Raji (cell line): Measurements from ENCODE around the gene NUDT14.

Source experiments
- POLR2A ChIP-seq: IDR thresholded peaks from 2 replicates; pipeline ENCODE4 v1.6.1; 2011; ENCODE audit warnings: low read depth, low read length, control low read depth; ENCODE audit not compliant: insufficient read depth

NUDT14 gene

DNA sequence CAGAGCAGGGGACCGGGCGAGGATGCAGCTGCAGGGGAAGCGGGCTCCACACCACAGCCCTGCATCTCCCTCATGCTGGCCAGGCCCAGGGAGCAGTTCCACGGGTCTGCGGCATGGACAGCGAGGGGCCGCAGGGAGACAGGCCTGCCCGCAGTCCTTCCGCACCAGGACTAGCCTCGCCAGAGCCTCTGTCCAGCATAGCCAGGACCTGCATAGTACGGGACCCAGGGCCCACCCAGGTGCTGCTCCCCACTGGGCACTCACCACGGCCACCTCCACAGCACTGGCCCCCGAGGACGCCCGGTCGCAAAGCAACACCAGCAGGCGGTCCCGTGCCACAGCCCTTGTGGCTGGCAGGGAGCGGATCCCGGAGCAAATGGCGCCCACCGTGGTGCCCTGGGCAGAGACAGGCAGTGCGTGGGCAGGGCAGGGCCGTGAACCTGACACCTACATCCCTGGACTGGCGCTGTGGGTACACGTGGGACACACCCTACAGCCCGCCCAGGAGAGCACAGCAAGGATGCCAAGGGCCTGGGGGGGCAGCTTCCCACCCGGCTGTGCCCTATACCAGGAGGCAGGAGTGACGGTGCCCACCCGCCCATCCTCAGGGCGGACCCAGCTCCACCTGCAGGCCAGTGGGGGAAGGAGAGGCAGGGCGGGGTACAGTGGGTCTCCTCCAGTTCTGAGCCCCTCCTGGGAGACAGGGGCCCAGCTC, 36.3 kb downstream of the NUDT14 start:
- no peak for TF ChIP-seq POLR2A

DNA sequence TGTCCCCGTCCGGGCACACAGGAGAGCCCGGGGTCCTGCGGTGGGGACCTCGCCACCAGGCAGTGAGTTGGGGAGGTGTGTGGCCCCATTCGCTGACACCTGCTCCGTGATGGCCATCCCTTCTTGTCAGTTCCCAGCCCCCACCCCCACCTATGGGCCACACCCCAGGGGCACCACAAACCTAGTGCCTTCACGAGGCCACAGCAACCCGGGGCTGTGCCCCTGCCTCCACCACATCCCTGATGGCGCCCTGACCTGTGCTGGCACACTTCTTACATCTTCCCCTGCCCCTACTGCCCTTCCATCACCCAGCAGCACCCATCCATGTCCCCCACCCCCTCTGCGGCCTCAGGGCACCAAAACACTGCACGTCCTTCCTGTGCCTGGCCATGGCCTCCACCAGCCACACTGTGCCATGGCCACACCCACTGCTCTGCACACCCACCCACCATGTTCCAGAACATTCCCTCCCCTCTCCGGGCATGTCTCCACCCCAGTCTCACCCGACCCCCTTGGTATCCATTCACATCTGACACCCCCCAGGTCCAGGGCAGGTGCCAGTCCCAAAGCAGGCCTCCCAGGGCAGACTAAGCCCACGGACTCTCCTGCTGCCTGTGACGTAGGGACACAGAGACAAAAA, 37.0 kb downstream of the NUDT14 start:
- TF ChIP-seq POLR2A: no peak

DNA sequence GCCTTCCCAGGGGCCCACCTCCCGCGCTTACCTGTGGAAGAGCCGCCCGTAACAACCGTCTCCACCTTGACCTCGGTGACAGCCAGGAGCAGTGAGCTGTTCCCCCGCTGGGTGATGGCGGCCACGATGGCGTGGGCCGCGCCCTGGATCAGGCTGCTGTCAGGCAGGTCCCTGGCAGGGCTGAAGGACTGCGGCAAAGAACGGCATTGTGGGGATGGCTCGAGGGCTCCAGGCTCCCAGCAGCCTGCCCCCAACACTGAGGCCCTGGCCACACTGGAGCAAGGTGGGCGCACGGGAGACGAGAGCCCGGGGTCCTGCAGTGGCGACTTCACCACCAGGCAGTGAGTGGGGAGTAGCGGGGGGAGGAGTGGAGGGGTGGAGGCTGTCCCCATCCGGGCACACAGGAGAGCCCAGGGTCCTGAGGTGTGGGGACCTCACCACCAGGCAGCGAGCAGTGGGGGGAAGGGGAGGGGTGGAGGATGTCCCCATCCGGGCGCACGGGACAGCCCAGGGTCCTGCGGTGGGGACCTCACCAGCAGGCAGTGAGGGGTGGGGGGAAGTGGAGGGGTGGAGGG, 37.6 kb downstream of the NUDT14 start:
- no peak for TF ChIP-seq POLR2A

DNA sequence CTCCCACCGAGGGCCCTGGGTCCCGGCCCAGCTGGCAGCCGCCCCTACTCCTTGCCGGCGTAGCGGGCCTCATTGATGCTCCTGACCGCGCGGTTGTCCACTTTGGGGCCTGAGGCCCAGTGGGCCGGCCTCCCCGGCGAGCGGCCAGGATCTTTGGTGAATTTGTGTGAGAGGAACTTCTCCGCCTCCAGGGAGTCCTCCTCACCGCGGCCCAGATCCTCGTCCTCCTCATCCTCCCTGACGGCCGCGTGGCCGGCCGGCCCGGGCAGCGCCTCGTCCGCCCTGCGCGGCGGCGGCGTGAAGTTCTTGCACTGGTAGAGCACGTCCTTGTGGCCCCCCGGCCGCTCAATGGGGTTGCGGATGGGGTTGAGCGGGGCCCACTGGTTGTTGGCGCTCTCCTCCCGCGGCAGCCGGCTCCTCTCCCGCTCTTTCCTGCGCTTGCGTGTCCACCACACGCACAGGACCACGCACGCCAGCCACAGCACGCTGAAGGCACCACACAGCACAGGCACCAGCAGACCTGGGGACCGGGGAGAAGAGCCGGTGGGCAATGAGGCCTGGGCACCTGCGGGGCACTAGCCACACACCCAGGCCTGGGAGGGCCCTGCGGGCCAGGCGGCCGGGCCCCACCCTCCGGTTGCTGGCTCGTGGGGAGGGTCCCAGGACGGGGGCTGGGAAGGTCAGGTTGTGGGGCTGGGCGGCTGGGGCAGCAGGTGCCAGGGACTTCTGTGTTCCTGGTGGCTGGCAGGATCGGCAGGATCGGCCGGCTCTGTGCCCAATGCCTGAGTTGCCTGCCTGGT, 38.3 kb downstream of the NUDT14 start:
- TF ChIP-seq POLR2A: no peak

DNA sequence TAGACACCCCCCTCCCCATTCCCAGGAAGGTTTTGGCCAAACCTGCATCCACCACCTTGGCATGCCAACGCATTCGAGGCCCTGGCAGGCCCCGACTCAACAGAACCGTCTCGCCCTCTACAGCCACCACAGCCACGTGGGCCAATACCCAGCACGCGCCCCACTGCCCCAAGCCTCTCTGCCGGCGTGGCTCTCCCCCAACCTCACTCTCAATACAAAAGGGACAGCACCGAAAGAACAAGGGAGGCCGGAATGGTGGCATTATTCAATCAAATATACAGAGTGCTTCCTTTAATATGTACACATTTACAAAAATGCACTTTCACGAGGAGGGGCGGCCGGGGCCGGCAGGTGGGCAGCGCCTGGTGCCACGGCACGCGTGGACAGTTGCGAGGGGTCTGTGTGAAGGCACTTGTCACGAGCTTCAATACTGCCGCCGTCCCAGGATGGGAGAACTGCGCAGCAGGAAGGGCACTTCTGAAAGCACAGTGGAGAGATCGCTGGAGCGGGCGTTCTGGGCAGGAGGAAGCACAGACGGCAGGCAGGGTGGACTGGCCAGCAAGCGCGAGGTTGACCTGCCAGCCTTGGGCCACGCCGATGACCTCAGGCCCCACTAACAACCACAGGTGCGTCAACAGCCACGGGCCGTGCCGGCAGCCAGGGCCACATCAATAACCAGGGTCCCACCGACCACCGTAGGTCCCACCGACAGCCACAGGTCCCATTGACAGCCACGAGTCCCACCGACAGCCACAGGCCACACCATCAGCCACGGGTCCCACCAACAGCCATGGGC, 39.4 kb downstream of the NUDT14 start:
- TF ChIP-seq POLR2A: no peak

DNA sequence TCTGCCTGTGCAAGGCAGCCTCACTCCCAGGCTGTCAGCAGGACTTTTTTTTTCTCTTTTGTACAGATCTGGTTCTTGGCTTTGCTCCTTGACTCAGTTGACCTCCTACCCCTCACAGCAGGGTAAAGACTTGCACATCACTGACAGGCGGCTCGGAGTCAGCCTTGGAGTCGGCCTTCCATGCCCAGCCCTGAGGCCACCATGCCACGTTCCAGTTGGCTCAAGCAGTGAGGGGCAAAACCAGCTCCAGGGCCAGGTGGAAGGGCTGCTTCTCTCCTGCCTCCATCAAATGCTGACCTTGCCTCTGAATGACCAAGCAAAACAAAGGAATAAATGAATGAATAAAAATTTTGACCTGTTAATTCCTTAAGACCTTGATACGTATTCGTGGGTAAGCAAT, 40.1 kb downstream of the NUDT14 start:
- TF ChIP-seq POLR2A: no peak

DNA sequence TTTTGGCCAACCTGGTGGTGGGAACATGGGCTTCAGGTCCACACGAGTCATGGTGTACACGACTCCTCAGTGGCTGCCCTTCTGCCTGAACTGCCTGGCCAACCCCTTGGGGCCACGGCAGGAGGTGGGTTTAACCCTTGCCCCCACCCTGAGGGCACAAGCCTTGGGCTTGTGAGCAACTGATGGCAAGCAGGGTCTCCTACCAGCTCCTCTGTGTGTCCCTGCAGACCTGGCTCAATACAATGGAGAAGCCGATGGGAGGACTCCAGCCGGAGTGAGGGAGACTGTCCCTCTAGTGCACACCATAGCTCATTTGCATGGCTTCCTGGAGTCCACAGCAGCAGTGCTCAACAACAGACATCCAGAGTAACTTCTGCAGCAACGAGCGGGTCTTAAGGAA, 40.5 kb downstream of the NUDT14 start:
- no peak for TF ChIP-seq POLR2A

DNA sequence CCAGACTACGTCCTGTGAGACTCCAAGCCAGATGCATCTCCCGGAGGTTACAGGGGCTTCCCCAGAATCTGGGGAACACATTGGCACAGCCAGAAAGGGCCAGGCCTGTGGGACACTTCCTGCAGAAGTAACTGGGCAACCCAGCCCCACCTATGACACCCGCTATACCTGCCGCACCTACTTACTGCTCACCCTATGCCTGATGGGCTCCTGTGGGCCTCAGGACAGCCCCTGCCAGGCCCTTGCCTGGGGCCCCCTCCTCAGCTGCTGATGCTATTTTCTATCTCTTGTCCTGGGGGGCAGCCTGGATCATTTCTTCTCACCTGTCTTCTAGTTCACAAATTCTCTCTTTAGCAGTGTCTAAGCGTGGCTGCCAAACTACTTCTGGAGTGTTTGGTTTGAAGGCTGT, 41.3 kb downstream of the NUDT14 start:
- no peak for TF ChIP-seq POLR2A

DNA sequence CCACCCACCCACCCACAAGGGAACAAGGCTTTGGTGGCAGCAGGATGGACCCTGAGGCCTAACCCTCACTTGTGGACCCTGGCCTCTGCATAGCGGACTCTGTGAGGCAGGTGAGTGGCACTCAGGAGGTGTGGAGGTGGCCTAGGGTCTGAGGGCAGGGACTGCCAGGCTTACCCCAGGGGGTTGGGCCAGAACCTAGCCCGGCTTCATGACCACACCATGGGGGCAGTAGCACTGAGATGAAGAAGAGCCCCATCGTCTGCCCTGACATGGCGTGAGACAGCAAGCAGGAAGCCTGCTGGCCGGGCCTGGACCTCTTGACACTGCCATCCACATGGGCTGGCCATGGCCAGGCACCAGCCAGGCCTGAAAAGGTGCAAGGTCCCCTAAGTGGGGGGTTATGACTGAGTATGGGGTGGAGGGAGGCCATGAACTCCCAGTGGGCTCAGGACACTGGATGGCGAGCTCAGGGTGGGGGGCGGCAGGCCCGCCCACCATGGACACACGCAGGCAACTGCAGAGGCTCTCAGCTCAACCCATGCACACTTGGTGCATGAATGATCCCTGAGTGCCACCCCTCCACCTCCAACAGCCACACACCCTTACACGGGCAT, 41.8 kb downstream of the NUDT14 start:
- TF ChIP-seq POLR2A: no peak

DNA sequence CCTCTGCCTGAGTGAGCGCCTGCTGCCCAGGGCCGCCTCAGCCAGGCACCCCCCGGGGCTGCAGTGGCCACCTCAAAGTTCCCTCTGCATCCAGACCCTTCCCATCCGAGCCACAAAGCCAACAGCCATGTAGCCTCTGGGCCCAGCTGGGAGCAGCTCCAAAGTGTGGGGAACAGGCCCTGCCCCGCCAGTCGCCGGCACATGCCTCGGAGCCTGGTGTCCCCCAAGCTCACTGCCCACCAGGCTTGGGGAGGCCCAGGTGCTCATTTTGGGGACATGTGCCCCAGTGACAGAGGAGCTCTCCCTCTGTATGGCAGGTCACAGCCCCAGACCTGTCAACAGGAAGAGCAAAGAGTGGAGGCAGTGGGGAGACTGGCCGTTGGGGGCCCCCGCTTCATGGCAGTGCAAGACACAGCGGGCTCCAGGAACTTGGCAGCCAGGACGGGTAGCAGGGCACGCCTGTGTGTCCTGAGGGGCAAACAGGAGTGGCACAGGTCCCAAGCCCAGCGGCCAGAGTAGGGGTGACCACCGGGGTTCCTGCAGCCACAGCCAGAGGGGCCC, 42.5 kb downstream of the NUDT14 start:
- no peak for TF ChIP-seq POLR2A

DNA sequence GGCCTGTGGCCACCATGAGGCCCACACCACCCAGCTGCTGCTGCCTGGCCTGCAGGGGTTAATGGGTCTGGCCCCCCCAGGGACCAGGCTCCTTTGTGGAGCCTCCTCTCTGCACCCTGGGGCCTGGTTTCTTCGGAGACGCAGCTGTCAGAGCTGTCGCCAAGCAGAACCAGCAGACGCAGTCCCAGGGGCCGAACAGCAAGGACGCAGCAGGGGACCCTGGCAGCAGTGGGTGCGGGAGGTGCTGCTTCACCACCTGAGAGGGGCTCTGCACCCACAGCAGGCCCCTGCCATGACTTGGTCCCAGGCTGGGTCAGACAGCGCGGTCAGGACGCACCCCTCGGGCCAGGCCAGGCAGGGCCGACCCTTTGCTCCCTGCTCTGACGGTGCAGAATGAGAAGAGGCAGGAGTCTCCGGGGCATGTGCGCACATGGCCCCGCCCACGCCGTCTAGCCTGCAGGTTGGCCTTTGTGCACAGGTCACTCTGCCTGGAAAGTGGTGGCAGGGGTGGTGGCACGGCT, 43.0 kb downstream of the NUDT14 start:
- TF ChIP-seq POLR2A: no peak

DNA sequence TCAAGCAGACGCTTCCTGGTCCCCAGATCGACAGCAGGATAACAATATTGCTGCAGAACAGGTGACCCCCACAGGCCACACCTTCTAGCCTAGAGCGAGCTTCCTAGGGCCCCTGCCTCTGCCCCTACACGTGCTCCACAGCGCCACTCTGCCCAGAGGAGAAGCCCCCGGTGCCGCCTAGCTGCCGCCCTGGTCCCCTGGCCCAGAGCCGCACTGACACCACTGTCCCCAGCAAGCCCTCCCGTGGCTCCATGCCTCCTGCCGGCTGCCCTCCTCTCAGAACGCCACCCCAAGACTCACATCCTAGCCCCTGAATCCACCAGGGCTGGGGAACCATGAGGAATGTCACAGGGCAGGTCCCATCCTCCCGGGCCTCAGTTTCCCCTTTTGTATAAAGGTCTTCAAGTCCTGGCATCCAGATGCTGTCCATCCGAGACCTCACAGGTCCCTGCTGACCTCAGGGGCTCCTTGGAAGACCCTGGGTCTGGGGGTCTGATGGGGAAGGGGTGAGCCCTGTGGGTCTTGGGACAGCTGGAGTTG, 43.6 kb downstream of the NUDT14 start:
- TF ChIP-seq POLR2A: no peak

DNA sequence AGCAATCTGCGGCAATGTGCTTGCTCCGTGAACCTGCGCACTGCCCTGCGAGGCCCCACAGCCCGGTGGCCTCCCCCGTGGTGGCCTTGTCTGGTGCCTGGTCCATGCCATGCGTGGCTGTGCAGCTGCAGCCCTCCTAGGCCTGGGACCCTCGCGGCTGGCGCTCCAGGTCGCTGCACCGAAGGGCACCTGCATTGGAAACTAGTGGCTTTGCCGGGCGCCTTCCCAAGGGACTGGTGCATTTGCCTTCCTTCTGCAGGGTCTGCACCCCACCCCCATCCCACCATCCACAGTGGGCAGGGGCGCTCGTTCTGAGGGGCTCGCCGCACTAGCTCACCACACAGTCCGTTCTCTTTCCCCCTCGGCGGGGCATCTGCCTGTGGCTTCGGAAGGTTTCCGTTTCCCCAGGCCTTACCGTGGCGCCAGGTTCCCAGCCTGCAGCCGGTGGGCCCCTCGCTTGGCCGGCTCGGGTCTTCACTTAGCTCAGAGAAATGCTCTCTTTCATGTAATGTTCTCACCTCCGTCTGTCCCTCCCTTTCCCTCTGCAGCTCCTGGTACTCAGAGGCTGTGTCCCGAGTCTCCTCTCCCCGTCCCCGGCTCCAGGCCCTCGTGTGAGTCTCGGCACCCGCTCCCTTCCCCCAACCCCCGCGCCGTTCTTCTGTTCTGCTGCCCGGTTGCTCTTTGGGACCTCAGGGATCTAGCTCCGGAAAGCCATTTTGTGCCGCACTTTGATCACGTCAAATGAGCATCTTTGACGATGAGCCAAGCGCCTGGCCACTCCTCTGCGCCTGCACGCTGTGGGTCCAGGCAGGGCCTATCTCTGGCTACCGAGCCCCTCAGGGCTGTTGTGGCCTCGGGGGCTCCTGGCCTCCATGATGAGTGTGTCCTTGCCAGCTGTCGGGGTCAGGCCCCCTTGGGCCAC, 44.5 kb downstream of the NUDT14 start:
- TF ChIP-seq POLR2A: no peak
